ENCODE results near the gene POLRMT. TPM values are rescaled to one million over a fixed set of nuclear protein-coding genes. Genes with fewer than 3 reads are reported as not detected.

Gene POLRMT
- total RNA-seq, 1 donor from 2014 or later, result 45.3 TPM

GRCh38 chr19:576768-577438 is 56.4 kb downstream of the POLRMT start:
- Mint-ChIP-seq H3K27ac (ENCODE audit: unreplicated experiment) (no peak overlapping the region), H3K4me1 (ENCODE audit: low read depth, unreplicated experiment) (peaks cover 21% of the 10 kb centered on the region)
- FAIRE-seq, result no peak

GRCh38 chr19:575527-576506 is 57.5 kb downstream of the POLRMT start:
- H3K9ac ChIP-seq (ENCODE audit: low read length), result peak overlapping the region; percentile 59
- no peak overlapping the region for H3K4me3 Mint-ChIP-seq (ENCODE audit: unreplicated experiment)
- FAIRE-seq, result no peak

More at GRCh38 chr19:576768-577438, 56.4 kb downstream of the POLRMT start:
- no peak for TF ChIP-seq CTCF (IDR thresholded peaks at IDR 0.05; ENCODE audit: insufficient read depth, low read depth, low read length)
- Histone ChIP-seq H3K9ac (ENCODE audit: low read length) (no peak overlapping the region), H3K4me1 (ENCODE audit: insufficient read depth, low read length) (peaks cover 34% of the 10 kb centered on the region), H3K27me3 (ENCODE audit: insufficient read depth, low read length) (no peaks in the 10 kb centered on the region), H2AFZ (ENCODE audit: low read depth, low read length) (no peak overlapping the region), H3K27ac (ENCODE audit: low read depth, low read length) (no peak overlapping the region), H3K36me3 (ENCODE audit: insufficient read depth, low read length) (peaks cover 3% of the 10 kb centered on the region), H4K20me1 (ENCODE audit: insufficient read depth, low read length) (peaks cover 84% of the 10 kb centered on the region), H3K9me3 (ENCODE audit: insufficient read depth, low read depth, low read length) (no peaks in the 10 kb centered on the region), H3K4me3 (ENCODE audit: insufficient read depth, low read depth, low read length) (no peak overlapping the region), H3K79me2 (ENCODE audit: insufficient read depth, low read length) (peaks cover 90% of the 10 kb centered on the region), H3K4me2 (ENCODE audit: low read length) (peak overlapping the region; percentile 92)
- Mint-ChIP-seq H3K4me3 (ENCODE audit: unreplicated experiment) (no peak overlapping the region), H3K36me3 (ENCODE audit: low read depth, unreplicated experiment) (no peaks in the 10 kb centered on the region), H3K9me3 (ENCODE audit: unreplicated experiment) (no peaks in the 10 kb centered on the region), H3K27me3 (ENCODE audit: low read depth, unreplicated experiment) (no peaks in the 10 kb centered on the region)
- DNase-seq (ENCODE audit: low read depth), result no peak

More at GRCh38 chr19:575527-576506, 57.5 kb downstream of the POLRMT start:
- H3K27ac Mint-ChIP-seq (ENCODE audit: unreplicated experiment), result no peak overlapping the region
- DNase-seq (ENCODE audit: low read depth), result peak; percentile 44
- Histone ChIP-seq H3K4me3 (ENCODE audit: insufficient read depth, low read depth, low read length) (peak overlapping the region; percentile 28), H3K4me1 (ENCODE audit: insufficient read depth, low read length) (peaks cover 43% of the 10 kb centered on the region), H4K20me1 (ENCODE audit: insufficient read depth, low read length) (peaks cover 74% of the 10 kb centered on the region), H2AFZ (ENCODE audit: low read depth, low read length) (no peak overlapping the region), H3K36me3 (ENCODE audit: insufficient read depth, low read length) (no peaks in the 10 kb centered on the region), H3K9me3 (ENCODE audit: insufficient read depth, low read depth, low read length) (no peaks in the 10 kb centered on the region), H3K27me3 (ENCODE audit: insufficient read depth, low read length) (no peaks in the 10 kb centered on the region), H3K4me2 (ENCODE audit: low read length) (peak overlapping the region; percentile 92), H3K79me2 (ENCODE audit: insufficient read depth, low read length) (peaks cover 81% of the 10 kb centered on the region), H3K27ac (ENCODE audit: low read depth, low read length) (no peak overlapping the region)
- no peak for TF ChIP-seq CTCF (IDR thresholded peaks at IDR 0.05; ENCODE audit: insufficient read depth, low read depth, low read length)
- no peaks in the 10 kb centered on the region for H3K27me3 Mint-ChIP-seq (ENCODE audit: low read depth, unreplicated experiment)
- no peaks in the 10 kb centered on the region for H3K9me3 Mint-ChIP-seq (ENCODE audit: unreplicated experiment)
- peaks cover 21% of the 10 kb centered on the region for H3K4me1 Mint-ChIP-seq (ENCODE audit: low read depth, unreplicated experiment)
- H3K36me3 Mint-ChIP-seq (ENCODE audit: low read depth, unreplicated experiment), result no peaks in the 10 kb centered on the region

All from astrocyte (in vitro differentiated cells and primary cell).